ENCODE data around the gene DENND4C. TPM values are rescaled to one million over a fixed set of nuclear protein-coding genes. Genes with fewer than 3 reads are reported as not detected.
"Not testable (repeated sequence)": the region's sequence is repeated elsewhere in the genome, so short reads cannot be mapped to it uniquely, and the experiment has no call there.

The DENND4C gene
- total RNA-seq, 1 experiment from 2014 or later, result 29.5 TPM

DNA sequence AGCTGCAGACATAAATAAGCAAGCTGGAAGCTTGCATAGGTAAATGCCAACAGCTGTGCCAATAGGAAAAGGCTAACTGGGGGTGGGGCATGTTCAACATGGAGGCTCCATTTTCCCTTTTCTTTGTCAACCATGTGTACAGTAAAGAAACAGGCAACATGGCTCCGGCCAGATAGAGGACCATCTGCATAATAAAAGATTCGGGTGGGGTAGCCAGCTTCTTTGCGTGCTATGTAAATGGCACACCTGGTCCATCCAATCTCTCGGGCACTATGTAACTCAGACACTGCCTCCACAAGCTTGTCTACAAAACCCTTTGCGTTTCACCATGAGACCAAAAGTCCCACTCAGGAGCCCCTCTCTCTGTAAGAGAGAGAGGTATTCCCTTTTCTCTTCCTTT is 41.7 kb upstream of the DENND4C start:
- no peaks in the 10 kb centered on the region for H3K79me2 ChIP-seq (ENCODE audit: low read depth)
- intact Hi-C loops (cut with micrococcal nuclease; ENCODE audit: unreplicated experiment), result no loop called here
- no peak overlapping the region for H3K4me2 ChIP-seq
- peaks cover 22% of the 10 kb centered on the region for H3F3A ChIP-seq (ENCODE audit: insufficient read depth, low read depth)
- H3K27me3 ChIP-seq (ENCODE audit: insufficient read depth, low read depth), result no peaks in the 10 kb centered on the region
- no peak for TF ChIP-seq EZH2 (IDR thresholded peaks at IDR 0.05; ENCODE audit: low read depth)
- TF ChIP-seq, protein P1, sequence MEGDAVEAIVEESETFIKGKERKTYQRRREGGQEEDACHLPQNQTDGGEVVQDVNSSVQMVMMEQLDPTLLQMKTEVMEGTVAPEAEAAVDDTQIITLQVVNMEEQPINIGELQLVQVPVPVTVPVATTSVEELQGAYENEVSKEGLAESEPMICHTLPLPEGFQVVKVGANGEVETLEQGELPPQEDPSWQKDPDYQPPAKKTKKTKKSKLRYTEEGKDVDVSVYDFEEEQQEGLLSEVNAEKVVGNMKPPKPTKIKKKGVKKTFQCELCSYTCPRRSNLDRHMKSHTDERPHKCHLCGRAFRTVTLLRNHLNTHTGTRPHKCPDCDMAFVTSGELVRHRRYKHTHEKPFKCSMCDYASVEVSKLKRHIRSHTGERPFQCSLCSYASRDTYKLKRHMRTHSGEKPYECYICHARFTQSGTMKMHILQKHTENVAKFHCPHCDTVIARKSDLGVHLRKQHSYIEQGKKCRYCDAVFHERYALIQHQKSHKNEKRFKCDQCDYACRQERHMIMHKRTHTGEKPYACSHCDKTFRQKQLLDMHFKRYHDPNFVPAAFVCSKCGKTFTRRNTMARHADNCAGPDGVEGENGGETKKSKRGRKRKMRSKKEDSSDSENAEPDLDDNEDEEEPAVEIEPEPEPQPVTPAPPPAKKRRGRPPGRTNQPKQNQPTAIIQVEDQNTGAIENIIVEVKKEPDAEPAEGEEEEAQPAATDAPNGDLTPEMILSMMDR (conservative IDR thresholded peaks at IDR 0.05), result no peak
- H3K9me3 ChIP-seq (ENCODE audit: insufficient read depth, low read depth), result no peaks in the 10 kb centered on the region
- H3K9me2 ChIP-seq (ENCODE audit: insufficient read depth), result no peaks in the 10 kb centered on the region
- no peak overlapping the region for H3K27ac ChIP-seq
- ChIA-PET CTCF (no interaction called here), POLR2A (ENCODE audit: unreplicated experiment) (no interaction called here)
- H3K36me3 ChIP-seq (ENCODE audit: low read depth), result no peaks in the 10 kb centered on the region
- H3K4me1 ChIP-seq (replicated peaks; ENCODE audit: insufficient read depth), result peaks cover 41% of the 10 kb centered on the region
- no peak overlapping the region for H2AFZ ChIP-seq
- BruUV-seq (replicated peaks), result no TSS peak
- DNase-seq, result no peak
- no peak overlapping the region for H3K4me3 ChIP-seq
- no peaks in the 10 kb centered on the region for H4K20me1 ChIP-seq (ENCODE audit: insufficient read depth)

- no peak overlapping the region for H3K4me3 ChIP-seq
- TF ChIP-seq EZH2 (IDR thresholded peaks at IDR 0.05; ENCODE audit: low read depth), result no peak
- TF ChIP-seq, protein P1 (conservative IDR thresholded peaks at IDR 0.05), result no peak
- H3K27me3 ChIP-seq (ENCODE audit: insufficient read depth, low read depth), result no peaks in the 10 kb centered on the region
- H3F3A ChIP-seq (ENCODE audit: insufficient read depth, low read depth), result no peaks in the 10 kb centered on the region; the same call in 1 of the 2 replicates
- H3K4me1 ChIP-seq (replicated peaks; ENCODE audit: insufficient read depth), result peaks cover 11% of the 10 kb centered on the region
- no peaks in the 10 kb centered on the region for H3K9me3 ChIP-seq (ENCODE audit: insufficient read depth, low read depth)
- POLR2A ChIA-PET (ENCODE audit: unreplicated experiment), result no interaction called here
- CTCF ChIA-PET, result no interaction called here
- intact Hi-C loops (cut with micrococcal nuclease; ENCODE audit: unreplicated experiment), result no loop called here
- H4K20me1 ChIP-seq (ENCODE audit: insufficient read depth), result no peaks in the 10 kb centered on the region
- H3K36me3 ChIP-seq (ENCODE audit: low read depth), result no peaks in the 10 kb centered on the region
- H2AFZ ChIP-seq, result no peak overlapping the region
- H3K27ac ChIP-seq, result no peak overlapping the region
- H3K4me2 ChIP-seq, result peak overlapping the region; percentile 5; the same call in 1 of the 2 replicates
- H3K9me2 ChIP-seq (ENCODE audit: insufficient read depth), result no peaks in the 10 kb centered on the region
- H3K79me2 ChIP-seq (ENCODE audit: low read depth), result no peaks in the 10 kb centered on the region
- DNase-seq, result no peak
- no TSS peak for BruUV-seq (replicated peaks)
Observed at GRCh38 chr9:19192202-19193028, 38.1 kb upstream of the DENND4C start.

GRCh38 chr9:19193029-19193324 is 37.5 kb upstream of the DENND4C start:
- intact Hi-C loops (cut with micrococcal nuclease; ENCODE audit: unreplicated experiment), result no loop called here
- no peak for TF ChIP-seq EZH2 (IDR thresholded peaks at IDR 0.05; ENCODE audit: low read depth)
- TF ChIP-seq, protein P1 (conservative IDR thresholded peaks at IDR 0.05), result no peak
- Histone ChIP-seq H3K4me3 (no peak overlapping the region), H4K20me1 (ENCODE audit: insufficient read depth) (no peaks in the 10 kb centered on the region), H3K4me1 (replicated peaks; ENCODE audit: insufficient read depth) (peaks cover 11% of the 10 kb centered on the region), H3F3A (ENCODE audit: insufficient read depth, low read depth) (no peaks in the 10 kb centered on the region; the same call in 1 of the 2 replicates), H3K9me3 (ENCODE audit: insufficient read depth, low read depth) (no peaks in the 10 kb centered on the region), H3K79me2 (ENCODE audit: low read depth) (no peaks in the 10 kb centered on the region), H3K4me2 (0 out of 2 replicates have a peak overlapping the region, but pooled peaks have one; percentile 5), H3K9me2 (ENCODE audit: insufficient read depth) (no peaks in the 10 kb centered on the region), H3K36me3 (ENCODE audit: low read depth) (no peaks in the 10 kb centered on the region), H2AFZ (no peak overlapping the region), H3K27ac (no peak overlapping the region), H3K27me3 (ENCODE audit: insufficient read depth, low read depth) (no peaks in the 10 kb centered on the region)
- BruUV-seq (replicated peaks), result no TSS peak
- POLR2A ChIA-PET (ENCODE audit: unreplicated experiment), result no interaction called here
- peak in 1 of 2 experiments; percentile 40 for DNase-seq
- CTCF ChIA-PET, result no interaction called here

DNA sequence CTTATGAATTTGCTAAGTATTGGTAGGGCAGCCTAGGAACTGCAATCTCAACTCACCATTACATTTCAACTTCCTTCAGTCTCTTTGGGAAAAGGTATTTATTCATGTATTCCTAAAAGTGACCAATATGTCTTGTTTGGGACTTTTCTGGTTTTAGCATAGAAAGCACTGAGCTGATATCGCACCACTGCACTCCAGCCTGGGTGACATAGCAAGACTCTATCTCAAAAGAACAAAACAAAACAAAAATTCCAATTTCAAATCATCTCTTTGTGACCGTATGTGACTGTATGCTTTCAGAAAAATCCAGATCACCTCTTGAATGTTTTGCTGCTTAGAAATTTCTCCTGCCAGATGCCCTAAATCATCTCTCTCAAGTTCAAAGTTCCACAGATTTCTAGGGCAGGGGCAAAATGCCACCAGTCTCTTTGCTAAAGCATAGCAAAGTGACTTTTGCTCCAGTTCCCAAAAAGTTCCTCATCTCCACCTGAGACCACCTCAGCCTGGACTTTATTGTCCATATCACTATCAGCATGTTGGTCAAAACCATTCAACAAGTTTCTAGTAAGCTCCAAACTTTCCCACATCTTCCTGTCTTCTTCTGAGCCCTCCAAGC is 37.0 kb upstream of the DENND4C start:
- intact Hi-C loops (cut with micrococcal nuclease; ENCODE audit: unreplicated experiment); H3K79me2 ChIP-seq (ENCODE audit: low read depth); H3K4me2 ChIP-seq; H3K36me3 ChIP-seq (ENCODE audit: low read depth); H3K27me3 ChIP-seq (ENCODE audit: insufficient read depth, low read depth); H3K4me3 ChIP-seq; H3F3A ChIP-seq (ENCODE audit: insufficient read depth, low read depth); H3K9me2 ChIP-seq (ENCODE audit: insufficient read depth); DNase-seq; CTCF ChIA-PET; POLR2A ChIA-PET (ENCODE audit: unreplicated experiment); H3K27ac ChIP-seq; H2AFZ ChIP-seq; H3K9me3 ChIP-seq (ENCODE audit: insufficient read depth, low read depth); BruUV-seq (replicated peaks); H4K20me1 ChIP-seq (ENCODE audit: insufficient read depth): not testable (repeated sequence)
- peaks cover 11% of the 10 kb centered on the region for H3K4me1 ChIP-seq (replicated peaks; ENCODE audit: insufficient read depth)

Measured in PC-9 (cell line).